GM12891 (cell line): ENCODE measurements around the gene LRRC53.

Source experiments
- POLR2A ChIP-seq: IDR thresholded peaks from 2 replicates; pipeline ENCODE4 v1.6.1; 2011; ENCODE audit warnings: low read depth, low read length, control low read depth
- TAF1 ChIP-seq: IDR thresholded peaks from 2 replicates; pipeline ENCODE4 v1.6.1; 2011; ENCODE audit warnings: low read depth, low read length, control low read depth

DNA sequence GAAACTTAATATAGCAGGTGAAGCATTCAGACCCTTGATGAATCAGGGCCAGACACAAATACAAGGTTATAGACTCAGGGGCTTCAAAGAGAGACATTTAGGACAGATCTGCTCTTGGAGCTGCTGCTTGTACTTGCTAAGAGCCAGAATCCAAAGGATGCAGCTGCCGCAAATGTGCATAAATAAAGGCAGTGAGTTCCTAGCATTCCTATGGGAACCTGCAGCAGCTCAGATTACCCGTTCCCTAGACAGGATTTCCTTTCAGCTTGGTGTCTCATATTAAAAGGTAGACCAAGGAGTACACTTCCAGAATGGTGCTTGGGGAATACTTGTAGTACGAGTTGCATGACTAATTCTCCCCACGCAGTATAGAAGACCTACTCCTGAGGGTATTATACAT lies 9.7 kb upstream of the LRRC53 start:
- no peak for TF ChIP-seq POLR2A
- TF ChIP-seq TAF1, result no peak
